ENCODE measurements around the gene KIF3A.

Gene KIF3A

DNA sequence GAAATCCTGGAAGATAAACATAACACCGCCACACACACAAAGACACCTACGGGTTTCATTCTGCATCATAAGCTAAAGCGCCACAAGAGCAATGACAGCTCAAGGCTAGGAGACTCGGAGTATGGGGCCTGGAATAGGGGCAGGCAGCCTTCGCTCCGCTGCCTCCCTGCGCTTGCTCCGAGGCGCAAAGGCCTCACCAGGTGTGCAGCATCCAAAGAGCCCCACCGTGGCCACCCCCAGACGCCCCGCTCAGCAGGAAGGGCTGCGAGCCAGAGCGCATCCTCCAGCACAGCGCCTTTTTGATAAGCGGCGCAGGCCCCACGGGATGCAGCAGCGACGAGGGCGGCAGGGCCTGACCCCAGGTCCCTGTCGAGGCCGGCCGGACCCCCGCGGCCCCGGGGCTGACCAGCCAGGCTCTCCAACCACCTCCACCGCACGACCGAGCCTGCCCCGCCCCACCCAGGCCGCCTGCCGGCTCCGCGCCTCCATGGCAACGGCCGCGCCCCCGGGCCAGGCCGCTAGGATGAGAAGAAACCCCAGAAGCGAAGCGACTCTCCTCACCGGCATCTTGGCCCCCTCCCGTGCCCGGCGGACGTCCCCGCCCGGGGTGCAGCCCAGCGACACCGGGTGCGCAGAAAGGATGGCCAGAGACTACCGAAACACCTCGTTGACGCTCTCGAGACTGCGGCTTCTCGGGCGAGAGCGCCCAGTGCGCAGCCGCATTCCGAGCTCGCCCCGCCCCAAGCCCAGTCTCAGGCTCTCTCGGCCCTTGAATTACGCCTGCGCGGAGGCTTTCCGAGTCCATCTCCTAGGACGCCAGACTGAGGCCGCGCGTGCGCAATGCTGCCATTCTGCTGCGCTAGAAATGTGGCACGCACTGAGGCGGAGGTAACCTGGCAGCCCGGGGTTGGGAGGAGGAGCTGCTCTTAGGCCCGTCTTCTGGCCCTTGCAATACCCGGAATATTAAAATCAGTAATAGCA lies at the start of gene KIF3A:
TSS of gene KIF3A (minus strand) at position 694 of the 981 bp plus-strand sequence. CDS start at position 567, 127 bp downstream.
- Mint-ChIP-seq H3K4me1 (peaks cover 18% of the 10 kb centered on the region), H3K27ac (peak within 1 kb of the TSS in 2 of 3 experiments; percentile 25 to 73), H3K36me3 (ENCODE audit: low read depth) (peaks cover 13% of the 10 kb centered on the region), H3K4me3 (peak within 1 kb of the TSS; percentile 91 to 93 (median 93)), H3K27me3 (ENCODE audit: low read depth) (peaks cover 21% of the 10 kb centered on the region), H3K9me3 (no peaks in the 10 kb centered on the region)
- peak in 2 of 3 experiments; percentile 0 to 13 for TF ChIP-seq CTCF (IDR thresholded peaks at IDR 0.05; ENCODE audit: unreplicated experiment in 3 of 3)

DNA sequence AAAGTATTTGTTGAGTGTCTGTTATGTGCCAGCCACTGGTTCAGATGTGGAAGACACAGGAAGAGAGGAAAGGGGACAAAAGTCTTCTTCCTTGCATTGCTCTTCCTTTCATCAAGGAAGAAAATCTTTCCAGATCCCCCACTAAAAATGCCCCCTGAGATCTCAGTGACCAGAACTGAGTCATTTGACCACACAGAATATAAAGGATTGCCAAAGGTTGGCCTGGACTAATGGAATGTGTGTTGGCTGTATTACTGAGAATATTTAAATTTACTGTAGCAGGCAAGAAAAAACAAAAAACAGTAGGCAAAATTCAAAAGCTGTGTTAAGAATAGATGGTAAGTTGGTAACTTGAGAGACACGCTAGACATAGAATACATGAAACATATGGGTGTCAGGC lies 49.7 kb upstream of the KIF3A start:
- Mint-ChIP-seq H3K9me3 (no peaks in the 10 kb centered on the region), H3K27ac (no peak overlapping the region), H3K36me3 (ENCODE audit: low read depth) (no peaks in the 10 kb centered on the region), H3K4me1 (peaks cover 8% of the 10 kb centered on the region), H3K27me3 (ENCODE audit: low read depth) (peaks cover 13% of the 10 kb centered on the region), H3K4me3 (no peak overlapping the region)
- TF ChIP-seq CTCF (IDR thresholded peaks at IDR 0.05; ENCODE audit: unreplicated experiment in 3 of 3): no peak

GRCh38 chr5:132785864-132786263 lies 48.5 kb upstream of the KIF3A start:
- Mint-ChIP-seq H3K27me3 (ENCODE audit: low read depth) (peaks cover 22% of the 10 kb centered on the region), H3K36me3 (ENCODE audit: low read depth) (no peaks in the 10 kb centered on the region), H3K4me1 (peaks cover 8% of the 10 kb centered on the region), H3K27ac (no peak overlapping the region), H3K4me3 (no peak overlapping the region), H3K9me3 (no peaks in the 10 kb centered on the region)
- TF ChIP-seq CTCF (IDR thresholded peaks at IDR 0.05; ENCODE audit: unreplicated experiment in 3 of 3): no peak

GRCh38 chr5:132785365-132785764 lies 48.0 kb upstream of the KIF3A start:
- H3K27ac Mint-ChIP-seq: no peak overlapping the region

GRCh38 chr5:132782101-132782500 lies 44.8 kb upstream of the KIF3A start:
- H3K4me1 Mint-ChIP-seq: peaks cover 14% of the 10 kb centered on the region

More at GRCh38 chr5:132785365-132785764, 48.0 kb upstream of the KIF3A start:
- no peak overlapping the region for H3K4me3 Mint-ChIP-seq
- peaks cover 8% of the 10 kb centered on the region for H3K4me1 Mint-ChIP-seq
- H3K36me3 Mint-ChIP-seq (ENCODE audit: low read depth): no peaks in the 10 kb centered on the region
- TF ChIP-seq CTCF (IDR thresholded peaks at IDR 0.05; ENCODE audit: unreplicated experiment in 3 of 3): no peak
- H3K9me3 Mint-ChIP-seq: no peaks in the 10 kb centered on the region
- peaks cover 24% of the 10 kb centered on the region for H3K27me3 Mint-ChIP-seq (ENCODE audit: low read depth)

More at GRCh38 chr5:132782101-132782500, 44.8 kb upstream of the KIF3A start:
- H3K4me3 Mint-ChIP-seq: peak overlapping the region in 1 of 3 experiments; percentile 41
- H3K36me3 Mint-ChIP-seq (ENCODE audit: low read depth): no peaks in the 10 kb centered on the region
- no peak for TF ChIP-seq CTCF (IDR thresholded peaks at IDR 0.05; ENCODE audit: unreplicated experiment in 3 of 3)
- H3K9me3 Mint-ChIP-seq: no peaks in the 10 kb centered on the region
- H3K27me3 Mint-ChIP-seq (ENCODE audit: low read depth): peaks cover 28% of the 10 kb centered on the region
- H3K27ac Mint-ChIP-seq: no peak overlapping the region
